22Rv1 (cell line): ENCODE results near the gene MRPL1.

Source experiments
- CTCF ChIP-seq: fragments of 450-650 bp; IDR thresholded peaks from 2 replicates; pipeline ENCODE4 v1.5.1; 2017; ENCODE audit warnings: mild to moderate bottlenecking
- ZFX ChIP-seq: fragments of 450-650 bp; IDR thresholded peaks from 2 replicates; pipeline ENCODE4 v1.6.1; 2017; ENCODE audit warnings: antibody characterized with exemption, borderline replicate concordance

DNA sequence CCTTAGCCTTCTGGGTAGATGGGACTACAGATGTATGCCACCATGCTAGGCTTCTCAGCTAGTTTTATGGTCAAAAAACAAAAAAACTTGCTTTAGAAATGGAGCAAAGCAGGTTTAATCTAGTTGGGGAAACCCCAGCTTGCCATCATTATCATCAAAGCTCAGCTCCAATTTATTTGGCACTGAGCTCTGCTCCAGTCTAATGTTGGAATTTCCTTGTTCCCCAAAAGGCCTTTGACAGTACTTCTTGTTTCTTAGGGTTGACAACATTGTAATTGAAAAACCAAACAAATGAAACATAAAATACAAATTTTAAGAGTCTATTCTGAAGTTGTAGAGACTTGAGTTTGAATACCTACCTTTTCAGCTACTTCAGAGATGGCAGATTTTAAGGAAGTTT lies 48.0 kb downstream of the MRPL1 start:
- TF ChIP-seq CTCF = no peak
- no peak for TF ChIP-seq ZFX
